ENCODE measurements around the gene JAZF1.
"Not testable (repeated sequence)": the region's sequence is repeated elsewhere in the genome, so short reads cannot be mapped to it uniquely, and the experiment has no call there.

DNA sequence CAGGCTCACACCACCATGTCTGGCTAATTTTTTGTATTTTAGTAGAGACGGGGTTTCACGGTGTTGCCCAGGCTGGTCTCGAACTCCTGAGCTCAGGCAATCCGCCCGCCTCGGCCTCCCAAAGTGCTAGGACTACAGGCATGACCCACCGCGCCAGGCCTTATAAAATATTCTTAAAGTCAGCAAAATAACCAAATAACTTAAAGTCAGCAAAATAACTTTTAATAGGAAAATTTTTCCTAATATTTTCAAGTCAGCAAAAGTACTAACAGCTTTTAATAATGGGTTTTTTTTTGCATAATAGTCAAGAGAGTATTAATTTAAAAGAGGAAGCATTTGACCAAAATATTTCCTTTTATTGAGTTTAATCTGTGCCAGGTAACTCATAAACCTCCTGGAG is 258.2 kb downstream of the JAZF1 start:
- not testable (repeated sequence) for TF ChIP-seq SIN3A (IDR thresholded peaks at IDR 0.05; ENCODE audit: borderline replicate concordance in 2 of 2, control insufficient read depth in 1 of 2, low read depth in 2 of 2, low read length in 2 of 2); HDAC1 (IDR thresholded peaks at IDR 0.05); CHD4 (IDR thresholded peaks at IDR 0.05; ENCODE audit: insufficient read depth, insufficient replicate concordance, low read depth, low read length, poor library complexity, severe bottlenecking); MCM3 (IDR thresholded peaks at IDR 0.05); POLR2A (conservative IDR thresholded peaks at IDR 0.05); CREB1 (IDR thresholded peaks at IDR 0.05); CREB1 (CRISPR knock-in tag; IDR thresholded peaks at IDR 0.05); JUN (IDR thresholded peaks at IDR 0.05; ENCODE audit: borderline replicate concordance, low read depth, low read length); JUN (CRISPR knock-in tag; IDR thresholded peaks at IDR 0.05; ENCODE audit: borderline replicate concordance); FOXK1 (CRISPR knock-in tag; IDR thresholded peaks at IDR 0.05; ENCODE audit: borderline replicate concordance)

Data from K562 (cell line).